GM06990 (cell line): ENCODE measurements around the gene TP53BP1.
A peak's percentile ranks its signal among the peaks of the same experiment; 100 is the strongest.

Experiments
- DNase-seq: peaks from one replicate; pipeline ENCODE4 v3.0.0-alpha.2; 2011; ENCODE audit not compliant: insufficient read length; ENCODE audit errors: extremely low read depth
- H3K27me3 ChIP-seq: replicated peaks from 2 replicates; pipeline ENCODE4 v1.6.0; 2011; ENCODE audit warnings: low read length; ENCODE audit not compliant: control insufficient read depth, insufficient read depth
- H3K36me3 ChIP-seq: 2 replicates; pipeline ENCODE4 v1.5.1; 2011; ENCODE audit warnings: low read length; ENCODE audit not compliant: control insufficient read depth, insufficient read depth
- H3K4me3 ChIP-seq: replicated peaks from 2 replicates; pipeline ENCODE4 v1.5.1; 2011; ENCODE audit warnings: low read depth, mild to moderate bottlenecking, control low read depth, low read length
- CTCF ChIP-seq: IDR thresholded peaks from 2 replicates; pipeline ENCODE4 v1.5.1; 2011; ENCODE audit warnings: low read length, control low read depth, mild to moderate bottlenecking, inconsistent platforms; ENCODE audit not compliant: insufficient read depth, poor library complexity, severe bottlenecking

The TP53BP1 gene

DNA sequence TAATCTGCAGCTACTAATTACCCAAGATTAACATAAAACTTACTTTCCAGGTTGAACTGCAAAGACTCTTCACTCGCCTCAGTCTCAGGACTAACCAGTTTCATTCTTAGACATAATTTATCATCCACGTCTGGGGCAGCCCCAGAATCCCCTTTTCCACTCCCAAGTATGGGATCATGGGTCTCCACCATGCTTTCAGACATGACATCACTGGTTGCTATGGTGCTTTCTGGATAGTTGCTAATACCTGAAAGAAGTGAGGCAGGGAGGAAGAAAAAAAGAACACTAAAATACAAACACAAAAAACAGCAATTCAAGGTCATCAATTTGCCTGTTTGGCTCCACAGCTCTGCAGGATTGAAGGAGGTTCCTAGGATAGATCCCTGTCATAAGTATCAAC is 46.6 kb downstream of the TP53BP1 start:
- TF ChIP-seq CTCF: no peak
- no peaks in the 10 kb centered on the region for H3K27me3 ChIP-seq
- no peaks in the 10 kb centered on the region for H3K36me3 ChIP-seq

DNA sequence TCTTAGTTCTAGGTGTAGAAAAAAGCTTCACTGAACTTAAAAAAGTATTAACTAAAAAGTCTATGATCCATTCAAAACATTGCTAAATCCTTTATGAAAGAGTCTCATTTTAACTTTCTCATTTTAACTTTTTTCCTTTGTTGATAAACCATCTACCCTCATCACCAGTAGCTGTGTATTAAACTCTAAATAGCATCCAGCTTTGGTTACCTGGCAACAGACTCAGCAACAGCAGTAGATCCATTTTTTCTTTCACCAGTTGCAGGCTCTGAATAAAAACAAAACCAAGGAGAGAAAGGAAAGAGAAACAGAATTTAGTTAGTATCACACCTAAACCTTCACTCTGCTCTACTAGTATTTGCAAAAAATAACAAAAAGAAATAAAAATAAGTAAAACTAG is 51.6 kb downstream of the TP53BP1 start:
- no peaks in the 10 kb centered on the region for H3K27me3 ChIP-seq
- H3K4me3 ChIP-seq: no peak overlapping the region
- peaks cover 3% of the 10 kb centered on the region for H3K36me3 ChIP-seq
- no peak for TF ChIP-seq CTCF
- peak; percentile 9 for DNase-seq

More for the DNA sequence above, 46.6 kb downstream of the TP53BP1 start:
- H3K4me3 ChIP-seq: no peak overlapping the region
- DNase-seq: no peak

- Histone ChIP-seq H3K4me3 (no peak overlapping the region), H3K36me3 (peaks cover 3% of the 10 kb centered on the region), H3K27me3 (no peaks in the 10 kb centered on the region)
- peak; percentile 23 for TF ChIP-seq CTCF
- DNase-seq: peak; percentile 14
These were observed 52.2 kb downstream of the TP53BP1 start for GRCh38 chr15:43440721-43441281.

- no peak for TF ChIP-seq CTCF
- Histone ChIP-seq H3K4me3 (no peak overlapping the region), H3K36me3 (peaks cover 3% of the 10 kb centered on the region), H3K27me3 (no peaks in the 10 kb centered on the region)
- DNase-seq: no peak
These were observed 53.7 kb downstream of the TP53BP1 start for GRCh38 chr15:43439268-43439667.

- DNase-seq: no peak
- H3K27me3 ChIP-seq: no peaks in the 10 kb centered on the region
- no peak overlapping the region for H3K4me3 ChIP-seq
- no peak for TF ChIP-seq CTCF
- peaks cover 10% of the 10 kb centered on the region for H3K36me3 ChIP-seq
These were observed 56.6 kb downstream of the TP53BP1 start for GRCh38 chr15:43436395-43436794.

DNA sequence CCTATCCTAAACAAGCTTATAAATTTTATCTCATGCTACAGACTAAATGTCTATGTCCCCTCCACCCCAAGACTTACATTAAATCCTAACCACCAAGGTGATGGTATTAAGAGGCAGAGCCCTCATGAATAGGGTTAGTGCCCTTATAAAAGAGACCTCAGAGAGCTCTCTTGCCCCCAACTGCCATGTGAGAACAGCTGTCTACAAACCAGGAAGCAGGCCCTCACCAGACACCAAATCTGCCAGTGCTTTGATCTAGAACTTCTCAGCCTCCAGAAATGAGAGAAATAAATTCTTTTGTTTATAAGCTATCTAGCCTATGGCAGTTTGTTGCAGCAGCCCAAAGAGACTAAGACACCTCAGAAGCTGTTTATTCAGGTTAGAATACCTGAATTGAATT is 58.5 kb downstream of the TP53BP1 start:
- no peak for DNase-seq
- no peak for TF ChIP-seq CTCF
- H3K27me3 ChIP-seq: no peaks in the 10 kb centered on the region
- H3K4me3 ChIP-seq: no peak overlapping the region
- H3K36me3 ChIP-seq: peaks cover 10% of the 10 kb centered on the region
